ENCODE measurements around the gene MNAT1.

GRCh38 chr14:60773558-60773957 lies 39.0 kb downstream of the MNAT1 start:
- TF ChIP-seq MAX (IDR thresholded peaks at IDR 0.05) (no peak), EGR1 (IDR thresholded peaks at IDR 0.05) (no peak), TCF12 (IDR thresholded peaks at IDR 0.05; ENCODE audit: low read depth) (no peak)
